LoVo (cell line): Measurements from ENCODE around the gene RELL1.

Experiments
- DNase-seq: peaks from one replicate; pipeline ENCODE4 v3.0.0-alpha.2; 2016; ENCODE audit warnings: low spot score

RELL1 gene, protein sequence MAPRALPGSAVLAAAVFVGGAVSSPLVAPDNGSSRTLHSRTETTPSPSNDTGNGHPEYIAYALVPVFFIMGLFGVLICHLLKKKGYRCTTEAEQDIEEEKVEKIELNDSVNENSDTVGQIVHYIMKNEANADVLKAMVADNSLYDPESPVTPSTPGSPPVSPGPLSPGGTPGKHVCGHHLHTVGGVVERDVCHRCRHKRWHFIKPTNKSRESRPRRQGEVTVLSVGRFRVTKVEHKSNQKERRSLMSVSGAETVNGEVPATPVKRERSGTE

DNA sequence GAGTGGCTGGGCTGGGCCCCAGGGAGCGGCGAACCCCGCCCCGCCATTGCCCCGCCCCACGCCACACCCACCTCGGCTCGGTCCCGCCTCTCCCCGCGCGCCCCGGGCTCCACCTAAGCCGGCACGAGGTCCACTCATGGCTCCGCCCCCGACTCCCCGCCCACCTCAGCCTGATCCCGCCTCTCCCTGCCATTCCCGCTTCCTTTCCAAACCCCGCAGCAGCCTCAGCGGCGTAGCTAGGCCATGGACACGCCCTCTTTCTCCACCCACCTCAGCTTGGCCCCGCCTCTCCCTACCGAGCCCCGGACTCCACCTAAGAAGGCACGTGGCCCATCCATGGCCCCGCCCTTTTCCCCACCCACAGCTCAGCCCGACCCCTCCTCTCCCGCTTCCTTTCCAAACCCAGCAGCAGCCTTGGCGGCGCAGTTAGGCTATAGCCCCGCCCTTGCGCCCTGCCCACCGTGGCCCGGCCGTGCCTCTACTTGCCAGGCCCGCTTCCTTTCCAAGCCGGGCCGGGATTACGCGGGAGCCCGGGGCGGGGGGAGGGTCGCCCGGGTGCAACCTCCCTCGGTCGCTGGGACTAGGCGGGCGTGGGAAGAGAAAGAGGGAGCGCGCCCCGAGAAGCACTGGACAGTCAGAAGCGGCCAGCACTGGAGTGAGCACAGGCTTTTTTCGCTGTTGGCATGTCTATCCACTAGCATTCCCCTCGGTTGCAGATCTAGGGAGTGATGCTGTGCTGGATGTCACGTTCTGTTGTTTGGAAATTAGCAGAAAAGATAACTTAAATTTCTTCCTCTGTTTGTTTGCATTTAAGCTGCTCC, at the start of gene RELL1:
Gene RELL1, minus strand, starts transcription at position 4 of the 821 bp plus-strand sequence. CDS start 89 bp downstream, outside the sequence.
- DNase-seq = peak; percentile 99

DNA sequence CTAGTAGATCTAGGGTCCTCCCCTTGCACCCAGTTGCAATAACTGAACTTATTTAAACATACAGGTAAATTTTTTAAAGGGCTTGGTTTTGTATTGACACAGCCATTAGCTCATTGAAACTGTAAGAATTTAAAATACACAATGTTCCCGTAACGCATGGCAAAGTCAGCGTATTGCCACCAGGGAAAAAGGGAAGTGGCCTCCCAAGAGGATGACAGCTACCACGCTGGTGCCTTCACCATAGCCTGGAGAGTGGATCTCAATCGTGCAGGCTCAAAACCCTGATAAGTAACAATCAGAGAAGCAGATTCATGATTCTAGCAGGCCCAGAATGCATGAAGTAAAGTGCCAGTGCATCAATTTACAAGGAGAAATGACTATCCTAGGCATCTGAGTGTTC, 49.4 kb upstream of the RELL1 start:
- DNase-seq = no peak

DNA sequence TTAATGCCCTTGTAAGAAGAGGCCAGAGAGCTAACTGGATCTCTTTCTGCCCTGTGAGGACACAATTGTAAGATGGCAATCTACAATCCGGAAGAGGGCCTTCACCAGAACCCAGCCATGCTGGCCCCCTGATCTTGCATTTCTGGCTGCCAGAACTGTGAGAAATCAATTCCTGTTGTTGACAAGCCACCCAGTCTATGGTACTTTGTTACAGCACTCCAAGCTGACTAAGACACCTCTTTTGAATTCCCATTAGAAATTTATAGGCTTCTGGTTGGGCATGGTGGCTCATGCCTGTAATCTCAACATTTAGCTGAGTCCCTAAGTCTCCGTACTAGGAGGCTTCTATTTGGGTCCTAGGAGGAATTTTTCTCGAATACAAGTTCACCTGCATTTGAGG, 48.8 kb upstream of the RELL1 start:
- DNase-seq = no peak

DNA sequence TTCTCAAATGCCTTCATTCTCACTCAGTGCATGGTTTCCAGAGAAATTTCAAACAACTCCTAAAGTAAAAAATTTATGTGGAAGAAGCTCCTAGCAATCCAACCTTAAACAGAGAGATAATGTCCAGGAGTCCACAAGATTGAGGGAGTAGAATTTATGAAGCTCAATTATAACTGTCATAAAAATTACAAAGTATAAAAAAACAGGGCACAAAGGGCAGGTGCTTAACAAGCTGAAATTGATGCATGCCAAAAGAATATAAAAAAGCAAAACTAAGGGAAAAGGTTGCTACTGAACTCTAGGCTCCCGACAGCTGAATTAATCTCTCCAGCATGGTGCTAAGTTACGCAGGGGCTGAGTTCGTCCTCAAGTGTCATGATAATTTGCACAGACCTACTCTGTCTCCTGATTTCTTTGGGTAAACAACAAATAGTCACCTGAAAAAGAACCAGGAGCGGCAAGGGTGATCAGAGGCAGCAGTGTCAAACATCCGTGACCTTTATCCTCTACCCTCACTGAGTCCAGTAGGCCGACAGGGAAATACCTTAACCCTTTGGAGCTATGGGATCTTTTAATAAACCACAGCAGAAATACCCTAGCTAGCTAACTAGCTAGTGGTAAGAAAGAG, 47.2 kb upstream of the RELL1 start:
- DNase-seq = no peak

DNA sequence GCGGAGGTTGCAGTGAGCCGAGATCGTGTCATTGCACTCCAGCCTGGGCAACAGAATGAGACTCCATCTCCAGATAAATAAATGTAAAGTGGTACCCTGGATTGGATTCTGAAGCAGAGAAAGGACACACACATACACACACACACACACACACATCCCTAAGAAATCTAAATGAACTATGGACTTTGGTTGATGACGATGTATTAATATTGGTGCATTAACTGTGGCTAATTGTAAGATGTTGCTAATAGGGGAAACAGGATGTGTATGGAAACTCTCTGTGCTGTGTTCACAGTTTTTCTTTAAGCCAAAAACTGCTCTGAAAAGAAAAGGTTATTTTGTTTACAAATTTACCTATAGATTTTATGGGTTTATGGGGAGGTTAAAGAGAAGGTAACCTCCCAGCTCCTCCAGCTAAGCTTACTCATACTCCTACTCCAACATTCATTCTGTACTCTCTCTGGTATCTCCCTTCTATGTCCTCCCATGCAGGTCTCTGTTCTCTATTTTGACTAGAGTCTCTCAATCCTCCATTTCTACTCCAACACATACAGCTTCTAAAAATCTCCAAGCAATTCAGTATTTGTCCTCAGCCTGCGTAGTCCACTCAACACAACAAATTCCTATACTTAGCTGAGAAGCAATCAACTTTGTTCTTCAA, 46.5 kb upstream of the RELL1 start:
- no peak for DNase-seq

DNA sequence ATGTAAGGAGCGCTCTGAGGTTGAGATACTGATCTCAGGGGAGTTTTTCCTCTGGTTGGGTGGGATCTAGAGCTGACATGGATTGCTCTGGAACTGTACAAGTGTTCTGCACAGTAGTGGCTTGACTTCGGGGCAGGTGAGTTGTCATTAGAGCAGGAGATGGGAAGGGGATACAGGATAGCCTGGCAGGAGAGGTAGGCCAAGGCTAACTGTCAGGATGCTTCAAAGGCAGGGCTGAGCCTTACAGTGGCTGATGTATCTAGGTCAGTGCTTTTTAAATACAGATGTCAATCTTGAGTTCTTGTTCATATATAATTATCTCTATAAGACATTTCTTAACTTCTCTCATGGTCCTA, 43.5 kb upstream of the RELL1 start:
- no peak for DNase-seq

DNA sequence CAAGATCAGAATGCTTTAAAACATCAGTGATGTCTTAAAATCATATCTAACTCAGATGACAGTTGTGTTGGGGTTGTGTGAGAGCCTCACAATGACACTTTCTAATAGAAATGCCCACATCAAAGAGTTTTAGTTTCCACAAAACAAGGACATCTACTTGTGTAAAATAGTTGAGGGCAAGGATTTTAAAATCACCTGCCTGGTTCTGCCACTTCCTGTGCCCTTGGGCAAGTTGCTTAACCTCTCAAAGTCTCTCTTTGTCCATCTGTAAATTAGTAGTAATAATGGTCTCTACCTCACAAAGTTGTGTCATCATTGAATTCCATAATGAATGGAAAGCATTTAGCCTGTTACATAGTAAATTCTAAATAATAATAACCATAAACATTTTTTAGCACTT, 41.9 kb upstream of the RELL1 start:
- DNase-seq = no peak

DNA sequence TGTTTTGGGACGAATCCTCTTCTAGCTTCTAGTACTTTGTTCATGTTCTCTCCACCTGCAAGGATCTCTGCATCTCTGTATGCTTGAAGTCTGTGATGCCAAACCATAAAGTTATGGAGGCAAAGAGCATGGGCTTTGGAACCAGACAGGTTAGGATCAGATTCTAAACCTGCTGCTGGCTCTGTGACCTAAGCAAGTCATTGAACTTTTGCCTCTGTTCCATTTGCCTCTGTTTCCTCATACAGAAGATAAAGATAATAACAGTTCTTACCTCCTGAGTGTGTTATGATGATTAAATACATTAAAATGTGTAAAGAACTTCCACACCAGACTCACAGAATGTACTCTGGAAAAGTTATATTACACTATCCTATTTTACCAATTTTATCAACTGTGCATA, 41.5 kb upstream of the RELL1 start:
- DNase-seq = no peak

DNA sequence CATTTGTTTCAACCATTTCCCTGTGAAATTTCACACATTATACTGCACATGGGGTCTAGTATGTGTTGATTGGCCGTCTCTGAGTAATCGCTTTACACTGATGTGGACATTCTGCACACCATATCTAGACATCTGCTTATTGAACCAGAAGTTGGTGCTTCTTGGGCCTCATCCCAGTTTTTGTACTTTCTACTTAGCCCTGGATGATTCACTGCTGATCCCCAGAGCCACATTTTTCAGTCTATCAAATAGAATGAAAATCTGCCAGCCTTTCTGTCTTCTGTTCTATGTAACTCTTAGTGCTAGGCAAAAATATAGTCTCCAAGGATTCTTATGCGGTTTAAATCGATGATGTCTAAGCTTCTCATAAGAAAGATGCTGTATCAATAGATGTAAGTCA, 40.5 kb upstream of the RELL1 start:
- no peak for DNase-seq

DNA sequence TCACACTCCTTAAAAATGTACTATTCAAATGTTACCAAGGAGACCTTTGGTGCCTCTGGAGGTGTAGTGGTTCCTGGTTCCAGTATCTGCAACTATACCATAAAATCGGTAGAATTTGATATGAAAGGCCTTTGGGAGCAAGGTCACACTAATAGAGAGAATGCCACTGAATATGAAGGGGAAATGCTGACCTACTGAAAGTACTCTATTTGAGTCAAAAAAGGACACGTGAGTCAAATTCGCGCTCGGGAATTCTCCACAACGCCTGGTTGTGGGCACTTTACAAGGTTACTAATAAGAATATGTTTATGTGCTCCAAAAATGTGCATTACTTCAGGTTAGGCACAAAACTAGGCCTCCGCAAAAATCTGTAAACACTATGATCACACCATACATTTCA, 39.5 kb upstream of the RELL1 start:
- DNase-seq = no peak

DNA sequence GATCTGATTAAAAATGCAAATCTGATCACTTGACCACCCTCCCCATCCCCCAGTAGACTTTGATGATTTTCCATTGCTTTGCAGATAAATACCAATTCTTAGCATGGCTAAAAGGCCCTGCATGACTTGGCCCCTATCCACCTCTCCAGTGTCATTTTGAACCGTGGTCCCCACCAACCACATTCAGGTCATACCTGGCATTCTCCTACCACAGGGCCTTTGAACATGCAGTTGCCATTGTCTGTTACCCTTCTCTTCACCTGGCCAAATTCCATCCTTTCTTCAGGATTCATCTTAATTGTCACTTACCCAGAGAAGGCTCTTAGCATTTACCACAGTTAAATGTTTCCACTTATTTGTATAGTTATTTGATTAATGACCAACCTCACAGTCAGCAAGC, 36.9 kb upstream of the RELL1 start:
- no peak for DNase-seq

DNA sequence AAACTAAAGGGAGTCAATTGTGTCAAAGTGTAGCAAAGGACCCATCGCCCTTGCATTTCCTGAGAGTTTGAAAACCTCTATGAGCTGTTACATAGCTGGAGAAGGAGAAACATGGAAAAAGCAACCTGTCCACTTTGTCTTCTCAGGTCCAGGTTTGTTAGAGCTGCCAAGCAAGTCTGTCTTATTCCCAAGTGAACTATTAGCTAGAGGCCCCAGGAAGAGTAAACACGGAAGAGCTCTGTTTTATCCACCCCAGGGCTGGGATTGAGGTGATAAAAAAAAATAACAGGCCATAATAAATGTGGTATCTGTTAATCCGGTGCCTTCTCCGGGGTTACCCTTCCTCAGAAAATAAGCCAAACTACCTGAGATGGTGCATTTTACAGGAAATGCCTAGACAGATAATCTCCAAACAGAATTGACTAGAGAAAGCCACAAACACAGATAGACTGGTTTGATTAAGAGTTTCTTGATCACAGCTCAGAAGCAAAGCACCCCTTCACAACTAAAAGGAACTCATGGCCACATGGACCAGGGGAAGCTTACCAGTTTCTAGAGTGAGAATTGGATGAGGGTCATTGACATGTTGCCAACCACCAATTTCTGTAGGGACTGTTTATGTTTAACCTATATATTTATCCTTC, 35.9 kb upstream of the RELL1 start:
- no peak for DNase-seq

DNA sequence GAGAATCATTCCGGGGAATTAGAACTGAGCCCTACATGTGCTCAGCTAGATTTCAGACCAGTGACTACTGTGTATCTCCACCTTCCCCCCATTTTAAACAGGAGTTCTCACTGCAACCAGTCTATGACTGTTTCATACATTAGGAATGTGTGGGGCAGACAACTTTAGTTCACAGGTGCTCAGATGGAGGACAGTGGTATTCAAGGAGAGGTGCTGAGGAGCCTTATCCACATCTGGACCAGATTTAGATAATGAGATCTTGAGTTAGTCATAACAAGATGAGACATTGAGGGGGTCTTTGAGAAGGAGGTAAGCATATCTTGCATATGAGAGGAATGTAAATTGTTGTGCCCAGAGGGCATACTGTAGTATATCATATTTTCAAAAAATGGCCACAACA, 32.8 kb upstream of the RELL1 start:
- DNase-seq = no peak

DNA sequence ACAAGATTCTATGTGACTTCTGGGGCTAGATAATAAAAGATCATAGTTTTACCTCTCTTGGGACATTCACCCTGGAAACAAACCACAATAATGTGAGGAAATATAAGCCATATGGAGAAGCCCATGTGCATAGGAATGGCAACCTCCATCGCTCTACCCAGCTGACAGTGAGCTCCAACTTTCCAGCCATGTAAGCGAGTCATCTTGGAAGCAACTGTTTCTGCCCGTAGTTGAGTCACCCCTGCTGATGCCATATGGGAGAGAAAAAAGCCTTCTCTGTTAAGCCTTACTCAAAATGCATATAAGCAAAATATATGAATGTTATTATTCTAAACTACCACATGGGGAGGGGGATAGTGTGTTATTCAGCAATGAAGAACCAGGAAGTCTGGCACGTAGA, 31.4 kb upstream of the RELL1 start:
- DNase-seq = no peak

DNA sequence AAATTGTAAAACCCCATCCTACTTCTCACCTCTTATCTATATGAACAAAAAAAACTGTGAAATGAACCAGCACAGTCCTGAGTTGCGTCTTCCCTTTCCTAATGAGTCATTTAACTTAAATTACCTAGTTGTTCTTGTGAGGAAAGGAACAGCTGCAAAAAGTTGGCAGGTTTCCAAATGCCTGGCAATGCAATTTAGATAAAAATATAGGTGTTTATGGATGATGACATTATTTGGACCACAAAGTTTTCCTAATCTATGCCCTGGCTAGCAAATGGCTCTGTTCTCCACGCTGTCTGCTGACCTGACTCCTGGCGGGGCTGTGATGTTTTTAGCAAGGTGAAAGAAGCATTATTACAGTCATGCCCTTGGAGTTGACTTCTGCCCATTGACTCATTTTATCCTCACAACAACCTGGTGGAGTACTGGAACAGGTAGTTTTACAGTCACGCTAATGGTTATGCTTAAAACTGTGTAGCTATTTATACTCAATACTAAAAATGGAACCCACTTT, 29.8 kb upstream of the RELL1 start:
- peak; percentile 55 for DNase-seq

DNA sequence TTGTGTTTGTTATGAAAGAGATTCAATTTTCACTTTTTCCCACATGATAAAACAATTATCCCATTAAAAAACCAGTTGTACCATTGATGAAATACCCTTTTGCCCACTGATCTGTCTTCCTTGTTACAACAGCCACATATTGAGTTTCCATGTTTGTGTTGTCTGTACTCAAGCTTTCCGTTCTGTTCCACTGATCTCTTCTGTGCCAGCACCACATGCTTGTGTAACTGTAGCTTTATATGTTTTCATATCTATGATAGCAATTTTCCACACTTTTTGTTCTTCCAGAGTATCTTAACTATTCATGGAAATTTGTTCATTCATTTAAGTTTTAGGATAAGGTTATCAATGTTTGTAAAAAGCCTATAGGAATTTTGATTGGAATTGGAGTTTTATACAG, 24.3 kb upstream of the RELL1 start:
- DNase-seq = no peak

DNA sequence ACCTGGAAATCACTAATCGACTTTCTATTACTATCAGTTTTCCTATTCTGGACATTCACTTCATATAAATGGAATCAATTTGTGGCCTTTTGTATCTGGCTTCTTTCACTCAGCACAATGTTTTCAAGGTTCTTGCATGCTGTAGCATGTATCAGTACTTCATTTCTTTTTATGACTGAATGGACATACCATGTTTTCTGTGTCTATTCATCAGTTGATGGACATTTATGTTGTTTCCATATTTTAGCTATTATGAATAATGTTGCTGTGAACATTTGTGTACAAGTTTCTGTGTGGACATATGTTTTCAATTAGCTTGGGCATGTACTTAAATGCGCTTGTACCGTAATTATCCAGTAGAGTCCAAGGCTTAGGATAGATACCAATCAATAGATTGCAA, 19.9 kb upstream of the RELL1 start:
- DNase-seq = no peak

DNA sequence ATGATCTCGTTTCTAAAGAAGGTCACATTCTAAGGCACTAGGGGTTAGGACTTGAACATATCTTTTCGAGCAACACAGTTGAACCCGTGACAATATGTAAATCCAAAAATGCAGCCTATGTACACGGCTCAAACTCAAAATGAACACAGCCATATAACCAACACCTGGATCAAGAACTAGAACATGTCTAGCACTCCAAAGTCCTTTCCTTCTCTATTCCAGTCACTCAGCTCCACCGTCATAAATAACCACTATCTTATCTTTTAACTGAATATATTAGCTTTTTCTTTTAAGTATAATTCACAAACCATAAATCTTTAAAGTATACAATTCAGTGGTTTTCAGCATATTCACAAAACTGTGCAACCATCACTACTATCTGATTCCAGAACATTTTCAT, 19.4 kb upstream of the RELL1 start:
- no peak for DNase-seq

DNA sequence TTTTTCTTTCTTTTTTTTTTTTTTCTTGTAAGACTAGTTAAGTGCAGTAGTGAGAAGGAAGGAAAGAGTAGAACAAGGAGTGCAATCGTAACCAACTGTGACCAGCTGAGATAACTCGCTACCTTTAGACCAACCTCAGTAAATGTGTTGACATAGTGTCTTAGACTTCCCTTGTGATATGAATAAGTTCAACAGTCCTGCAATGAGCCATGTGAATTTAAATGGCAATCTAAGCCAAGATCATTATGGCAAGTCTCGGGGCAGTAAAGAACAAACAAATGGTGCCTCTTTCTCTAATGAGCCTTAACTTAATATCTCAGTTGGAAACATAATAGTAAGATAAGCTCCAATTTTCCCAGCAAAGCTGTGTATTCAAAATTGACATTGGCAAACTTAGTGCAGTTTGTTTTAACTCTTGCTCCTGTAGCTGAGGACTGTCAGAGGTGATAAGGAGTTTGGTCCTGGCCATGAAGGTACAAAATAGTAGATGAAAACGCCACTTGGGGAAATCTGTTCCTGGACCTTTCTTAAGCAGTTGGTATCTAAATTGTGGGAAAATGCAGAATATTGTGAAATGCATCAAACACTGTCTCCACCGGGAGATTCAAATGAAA, 13.8 kb upstream of the RELL1 start:
- DNase-seq = no peak

DNA sequence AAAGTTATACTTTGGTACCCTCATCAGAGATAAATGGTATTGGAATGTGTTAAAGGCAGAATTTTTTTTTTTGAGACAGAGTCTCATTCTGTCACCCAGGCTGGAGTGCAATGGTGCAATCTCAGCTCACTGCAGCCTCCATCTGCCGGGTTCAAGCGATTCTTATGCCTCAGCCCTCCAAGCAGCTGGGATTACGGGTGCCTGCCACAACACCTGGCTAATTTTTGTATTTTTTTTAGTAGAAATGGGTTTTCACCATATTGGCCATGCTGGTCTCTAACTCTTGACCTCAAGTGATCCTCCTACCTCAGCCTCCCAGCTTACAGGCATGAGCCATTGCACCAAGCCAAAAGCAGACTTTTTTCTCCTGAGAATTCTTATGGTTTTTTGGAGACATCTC, 11.4 kb upstream of the RELL1 start:
- DNase-seq = no peak

DNA sequence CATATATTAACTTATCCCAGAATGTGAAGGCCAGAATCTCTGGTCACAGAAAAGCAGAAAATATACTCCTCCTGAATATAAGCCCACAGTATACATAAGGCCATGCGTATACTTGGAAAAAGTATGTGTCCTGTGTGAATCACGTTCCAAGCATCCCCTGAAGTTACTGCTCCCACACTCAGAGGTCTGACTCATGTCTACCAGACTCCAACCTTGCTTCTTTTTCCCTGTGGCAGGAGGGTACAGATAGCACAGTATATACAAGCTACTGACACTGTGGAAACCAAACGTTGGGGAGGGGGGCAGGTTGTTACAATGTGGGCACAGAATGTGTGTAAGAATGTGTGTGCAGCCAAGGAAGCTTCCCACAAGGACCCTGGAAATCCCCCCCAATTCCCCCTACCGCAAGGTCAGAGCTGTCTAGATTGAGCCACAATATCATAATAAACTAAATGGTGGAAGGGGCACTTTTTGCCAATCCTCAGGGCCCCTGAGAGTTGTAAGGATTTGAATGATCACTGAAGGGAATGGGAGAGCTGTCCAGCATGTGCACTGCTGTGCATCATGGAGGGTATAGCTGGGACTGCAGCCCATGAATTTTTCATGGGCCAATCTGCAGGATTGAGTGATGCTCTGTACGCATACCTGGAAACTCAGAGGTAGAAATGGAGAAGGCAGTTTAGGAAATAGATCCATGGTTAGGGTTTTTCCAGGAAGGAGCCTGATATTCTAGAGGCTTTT, 7.4 kb upstream of the RELL1 start:
- no peak for DNase-seq
